Midbrain (tissue), 1 donor: ENCODE results near the gene PGF.

ENCODE experiments used
- DNase-seq: peaks from one replicate; lab custom pipeline; 2025; lab: John Stamatoyannopoulos, UW

The PGF gene

DNA sequence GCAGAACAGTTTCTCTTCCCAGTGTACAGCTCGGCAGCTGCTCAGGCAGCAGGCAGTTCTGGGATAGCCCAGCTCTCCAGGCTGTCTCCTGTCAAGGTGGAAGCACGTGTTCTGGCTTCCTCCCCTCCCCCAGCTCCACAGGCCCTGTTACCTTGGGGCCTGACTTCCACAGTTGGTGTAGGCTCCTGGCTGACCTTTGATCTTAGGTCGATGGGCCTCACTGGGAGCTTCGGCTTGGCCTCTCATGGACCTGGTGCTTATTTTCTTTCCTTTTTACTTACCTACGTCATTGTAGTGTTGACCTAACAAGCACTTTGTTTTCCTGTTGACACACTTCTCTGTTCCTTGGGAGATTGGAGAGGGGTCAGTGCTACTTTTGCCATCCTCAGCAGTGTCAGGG lies 56.7 kb downstream of the PGF start:
- no peak for DNase-seq

GRCh38 chr14:74898083-74898482 lies 57.3 kb downstream of the PGF start:
- DNase-seq, result no peak

GRCh38 chr14:74897642-74898041 lies 57.8 kb downstream of the PGF start:
- DNase-seq, result no peak

DNA sequence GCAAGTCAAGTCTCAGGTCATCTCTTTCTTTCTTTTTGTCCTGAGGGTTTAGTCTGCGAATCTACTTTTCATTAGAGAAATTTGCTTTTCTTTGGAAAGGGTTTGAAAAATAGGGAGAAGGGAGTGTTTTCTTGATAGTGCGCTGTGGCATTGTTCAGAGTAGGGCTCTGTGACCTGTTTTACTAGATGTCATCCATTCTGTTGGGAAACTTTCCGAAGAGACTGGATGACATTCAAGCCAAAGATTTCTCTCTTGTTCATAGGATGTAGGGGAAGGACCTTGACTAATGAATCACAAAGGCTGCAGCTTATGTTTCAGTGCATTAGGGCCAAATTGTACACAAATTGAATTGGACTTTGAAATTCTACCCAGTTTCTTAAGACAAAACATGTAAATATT lies 59.0 kb downstream of the PGF start:
- no peak for DNase-seq

DNA sequence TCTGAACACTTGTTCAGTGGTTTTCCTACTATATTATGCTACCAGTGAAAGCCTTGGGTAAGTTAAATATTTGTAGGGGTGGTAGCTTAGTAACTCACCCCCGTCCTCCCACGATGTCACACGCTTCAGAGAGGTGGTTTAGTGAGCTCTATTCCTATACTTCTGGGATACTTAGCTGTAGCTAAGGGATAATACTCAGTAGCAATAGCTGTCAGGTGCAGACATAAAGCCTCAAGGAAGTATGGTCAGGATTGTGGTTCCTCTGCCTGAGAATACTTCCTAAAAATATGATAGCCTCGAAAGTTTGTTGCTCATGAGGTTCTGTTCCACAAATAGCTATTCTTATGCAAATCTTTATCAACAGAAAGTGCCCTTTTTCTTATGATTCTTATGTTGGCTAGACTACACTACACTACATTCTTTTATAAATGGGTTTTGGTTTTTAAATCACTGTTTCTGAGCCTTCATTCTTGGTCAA lies 61.7 kb downstream of the PGF start:
- no peak for DNase-seq

GRCh38 chr14:74892745-74893144 lies 62.7 kb downstream of the PGF start:
- DNase-seq, result no peak

- no peak for DNase-seq
Measured at GRCh38 chr14:74891870-74892269, 63.5 kb downstream of the PGF start.
